ENCODE measurements around the gene UMAD1. TPM values are rescaled to one million over a fixed set of nuclear protein-coding genes. Genes with fewer than 3 reads are reported as not detected.

The UMAD1 gene
- total and polyA plus RNA-seq, 12 donors: 3.5 to 24.7 (median 17.0) TPM

GRCh38 chr7:7713730-7714129, 73.2 kb downstream of the UMAD1 start:
- WGBS, 2 donors: 89 to 90% methylated on average over 4 of the region's 4 CpGs
- intact Hi-C loops (cut with DNase I): no loop called here
- TF ChIP-seq, protein P1, sequence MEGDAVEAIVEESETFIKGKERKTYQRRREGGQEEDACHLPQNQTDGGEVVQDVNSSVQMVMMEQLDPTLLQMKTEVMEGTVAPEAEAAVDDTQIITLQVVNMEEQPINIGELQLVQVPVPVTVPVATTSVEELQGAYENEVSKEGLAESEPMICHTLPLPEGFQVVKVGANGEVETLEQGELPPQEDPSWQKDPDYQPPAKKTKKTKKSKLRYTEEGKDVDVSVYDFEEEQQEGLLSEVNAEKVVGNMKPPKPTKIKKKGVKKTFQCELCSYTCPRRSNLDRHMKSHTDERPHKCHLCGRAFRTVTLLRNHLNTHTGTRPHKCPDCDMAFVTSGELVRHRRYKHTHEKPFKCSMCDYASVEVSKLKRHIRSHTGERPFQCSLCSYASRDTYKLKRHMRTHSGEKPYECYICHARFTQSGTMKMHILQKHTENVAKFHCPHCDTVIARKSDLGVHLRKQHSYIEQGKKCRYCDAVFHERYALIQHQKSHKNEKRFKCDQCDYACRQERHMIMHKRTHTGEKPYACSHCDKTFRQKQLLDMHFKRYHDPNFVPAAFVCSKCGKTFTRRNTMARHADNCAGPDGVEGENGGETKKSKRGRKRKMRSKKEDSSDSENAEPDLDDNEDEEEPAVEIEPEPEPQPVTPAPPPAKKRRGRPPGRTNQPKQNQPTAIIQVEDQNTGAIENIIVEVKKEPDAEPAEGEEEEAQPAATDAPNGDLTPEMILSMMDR (IDR thresholded peaks at IDR 0.05): no peak
- no peak for DNase-seq
- Histone ChIP-seq H3K36me3 (no peaks in the 10 kb centered on the region), H3K27ac (no peak overlapping the region), H3K27me3 (no peaks in the 10 kb centered on the region), H3K4me1 (peaks cover 0 to 14% (median 9%) of the 10 kb centered on the region in 9 donors), H3K9me3 (no peaks in the 10 kb centered on the region), H3K4me3 (no peak overlapping the region)
- no peak for ATAC-seq

- no peak for ATAC-seq
- WGBS, 2 donors: 79 to 87% methylated on average over 1 of the region's 1 CpG
- no peak within 1 kb of the TSS for H3K27ac ChIP-seq
Measured at GRCh38 chr7:7718492-7718891, 77.9 kb downstream of the UMAD1 start, which contains the start of gene RPA3. TSS of gene RPA3 (minus strand) at chr7:7718607. CDS start at chr7:7640418, 78,189 bp downstream.

GRCh38 chr7:7719236-7719635, 78.7 kb downstream of the UMAD1 start:
- TF ChIP-seq, protein P1 (IDR thresholded peaks at IDR 0.05): no peak
- WGBS, 2 donors: 67 to 69% methylated on average over 2 of the region's 2 CpGs
- Histone ChIP-seq H3K27me3 (no peaks in the 10 kb centered on the region), H3K9me3 (no peaks in the 10 kb centered on the region), H3K27ac (no peak overlapping the region), H3K4me1 (peaks cover 0 to 25% (median 15%) of the 10 kb centered on the region in 9 donors), H3K36me3 (no peaks in the 10 kb centered on the region), H3K4me3 (no peak overlapping the region)
- ATAC-seq (peak; percentile 28 to 88 (median 74)), DNase-seq (peak in 1 of 2 donors; percentile 24)
- intact Hi-C loops (cut with DNase I): no loop called here

More at GRCh38 chr7:7718492-7718891, 77.9 kb downstream of the UMAD1 start, which contains the start of gene RPA3:
- H3K4me3 ChIP-seq: no peak within 1 kb of the TSS
- H3K27me3 ChIP-seq: no peaks in the 10 kb centered on the region
- no peaks in the 10 kb centered on the region for H3K36me3 ChIP-seq
- H3K9me3 ChIP-seq: no peaks in the 10 kb centered on the region
- no peak for DNase-seq
- intact Hi-C loops (cut with DNase I): no loop called here
- H3K4me1 ChIP-seq: peaks cover 0 to 25% (median 12%) of the 10 kb centered on the region in 9 donors
- TF ChIP-seq, protein P1 (IDR thresholded peaks at IDR 0.05): no peak

GRCh38 chr7:7720193-7720592, 79.6 kb downstream of the UMAD1 start:
- ATAC-seq (no peak), DNase-seq (no peak)
- intact Hi-C loops (cut with DNase I): no loop called here
- WGBS, 2 donors: 78 to 85% methylated on average over 1 of the region's 1 CpG
- Histone ChIP-seq H3K4me3 (no peak overlapping the region), H3K27ac (no peak overlapping the region), H3K36me3 (no peaks in the 10 kb centered on the region), H3K4me1 (peaks cover 0 to 34% (median 16%) of the 10 kb centered on the region in 9 donors), H3K27me3 (no peaks in the 10 kb centered on the region), H3K9me3 (no peaks in the 10 kb centered on the region)
- TF ChIP-seq, protein P1 (IDR thresholded peaks at IDR 0.05): no peak
